GM12801 (cell line): ENCODE data around the gene LYZ.

Experiments
- TF ChIP-seq, protein P1 (sequence below): IDR thresholded peaks from one replicate; pipeline ENCODE4 v1.5.1; 2011; ENCODE audit warnings: control low read depth; ENCODE audit not compliant: insufficient read length; ENCODE audit errors: extremely low read depth

LYZ gene

DNA sequence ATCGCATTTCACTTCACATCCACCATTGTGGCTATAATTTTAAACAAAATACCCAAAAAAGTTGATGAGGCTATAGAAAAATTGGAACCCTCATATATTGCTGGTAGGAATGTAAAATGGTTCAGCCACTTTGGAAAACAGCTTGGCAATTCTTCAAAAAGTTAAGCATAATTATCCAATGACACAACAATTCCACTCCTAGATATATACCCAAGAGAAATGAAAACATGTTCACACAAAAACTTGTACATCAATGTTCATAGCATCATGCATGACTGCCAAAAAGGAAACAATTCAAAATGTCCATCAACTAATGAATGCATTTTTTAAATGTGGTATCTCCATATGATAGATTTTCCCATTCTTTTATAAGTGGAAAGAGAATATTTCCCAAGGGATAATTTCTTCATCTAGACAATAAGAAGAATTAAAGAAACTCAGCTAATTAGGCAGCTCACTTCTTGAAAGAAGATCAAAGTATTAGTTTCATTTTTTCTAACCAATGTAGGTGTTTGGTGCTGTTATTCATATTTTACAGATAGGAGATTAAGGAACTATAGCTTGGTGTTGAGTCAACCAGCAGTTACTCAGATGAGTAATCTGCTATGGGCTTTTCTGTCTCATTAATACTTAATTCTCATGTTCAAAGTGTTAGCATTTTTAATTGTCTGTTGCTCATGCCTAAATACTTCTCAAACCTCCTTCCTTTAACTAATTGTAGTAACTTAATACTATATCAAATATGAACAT lies 44.2 kb downstream of the LYZ start:
- TF ChIP-seq, protein P1, sequence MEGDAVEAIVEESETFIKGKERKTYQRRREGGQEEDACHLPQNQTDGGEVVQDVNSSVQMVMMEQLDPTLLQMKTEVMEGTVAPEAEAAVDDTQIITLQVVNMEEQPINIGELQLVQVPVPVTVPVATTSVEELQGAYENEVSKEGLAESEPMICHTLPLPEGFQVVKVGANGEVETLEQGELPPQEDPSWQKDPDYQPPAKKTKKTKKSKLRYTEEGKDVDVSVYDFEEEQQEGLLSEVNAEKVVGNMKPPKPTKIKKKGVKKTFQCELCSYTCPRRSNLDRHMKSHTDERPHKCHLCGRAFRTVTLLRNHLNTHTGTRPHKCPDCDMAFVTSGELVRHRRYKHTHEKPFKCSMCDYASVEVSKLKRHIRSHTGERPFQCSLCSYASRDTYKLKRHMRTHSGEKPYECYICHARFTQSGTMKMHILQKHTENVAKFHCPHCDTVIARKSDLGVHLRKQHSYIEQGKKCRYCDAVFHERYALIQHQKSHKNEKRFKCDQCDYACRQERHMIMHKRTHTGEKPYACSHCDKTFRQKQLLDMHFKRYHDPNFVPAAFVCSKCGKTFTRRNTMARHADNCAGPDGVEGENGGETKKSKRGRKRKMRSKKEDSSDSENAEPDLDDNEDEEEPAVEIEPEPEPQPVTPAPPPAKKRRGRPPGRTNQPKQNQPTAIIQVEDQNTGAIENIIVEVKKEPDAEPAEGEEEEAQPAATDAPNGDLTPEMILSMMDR: no peak

DNA sequence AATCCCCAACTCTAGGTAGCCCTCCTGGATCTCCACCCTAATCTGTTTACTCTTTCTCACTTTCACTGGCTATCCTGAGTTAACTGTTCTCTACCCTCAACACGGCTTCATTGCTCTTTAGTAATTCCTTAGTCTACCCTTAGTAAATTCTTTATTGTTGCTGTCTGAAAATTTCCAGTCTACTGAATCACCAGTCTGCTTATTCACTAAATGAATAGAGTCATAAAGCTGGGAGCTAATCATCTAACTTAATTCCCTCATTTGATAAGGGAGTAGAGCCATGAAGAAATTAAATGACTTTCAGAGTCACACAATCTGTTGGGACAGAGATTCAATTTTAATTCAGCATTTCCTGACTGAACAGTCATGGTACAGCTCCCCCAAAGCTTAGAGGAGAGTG lies 47.9 kb downstream of the LYZ start:
- TF ChIP-seq, protein P1: no peak

DNA sequence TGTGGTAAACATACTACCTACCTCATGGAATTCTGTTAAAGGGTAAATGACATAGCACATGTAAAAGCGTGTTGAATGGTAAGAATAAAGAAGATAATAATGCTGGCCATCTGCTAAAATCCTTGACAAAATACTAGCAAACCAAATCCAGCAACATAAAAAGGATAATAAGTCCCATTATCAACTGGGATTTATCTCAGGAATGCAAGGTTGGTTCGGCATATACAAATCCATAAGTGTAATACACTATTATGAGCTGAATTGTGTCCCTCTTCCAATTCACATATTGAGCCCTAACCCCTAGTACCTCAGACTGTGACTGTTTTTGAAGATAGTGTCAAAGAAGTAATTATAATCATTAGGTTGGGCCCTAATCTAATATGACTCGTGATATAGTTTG lies 48.8 kb downstream of the LYZ start:
- TF ChIP-seq, protein P1: no peak

DNA sequence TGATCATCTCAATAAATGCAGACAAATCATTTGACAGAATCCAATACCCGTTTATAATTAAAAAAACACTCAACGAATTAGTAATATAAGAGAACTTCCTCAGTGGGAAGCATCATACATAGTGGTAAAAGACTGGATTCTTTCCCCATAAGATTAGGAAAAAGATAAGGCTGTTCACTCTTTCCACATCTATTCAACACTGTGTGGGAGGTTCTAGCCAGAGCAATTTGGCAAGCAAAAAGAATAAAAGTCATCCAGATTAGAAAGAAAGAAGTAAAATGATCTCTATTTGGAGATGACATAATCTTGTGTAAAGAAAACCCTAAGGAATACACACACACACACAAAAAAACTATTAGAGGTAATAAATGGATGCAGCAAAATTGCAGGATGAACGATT lies 49.8 kb downstream of the LYZ start:
- TF ChIP-seq, protein P1: no peak

DNA sequence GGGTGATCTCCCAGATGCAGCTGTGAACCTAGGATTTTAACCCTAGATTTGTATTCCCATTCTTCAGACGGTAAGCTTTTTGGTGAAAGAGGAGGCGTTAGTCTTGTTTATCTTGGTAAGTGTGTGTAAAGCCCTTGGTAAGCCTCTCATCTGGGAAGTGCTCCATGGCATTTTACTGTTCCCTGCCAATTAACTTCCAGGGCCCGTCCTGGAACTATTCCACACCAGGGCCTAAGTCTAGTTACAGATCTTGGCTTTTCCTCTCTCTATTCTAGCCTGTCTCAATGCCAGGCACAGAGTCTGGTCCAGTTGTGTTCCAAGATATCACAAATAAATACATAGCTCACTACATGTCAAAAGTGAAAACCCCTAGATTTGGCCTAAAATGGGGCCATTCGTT lies 53.8 kb downstream of the LYZ start:
- TF ChIP-seq, protein P1: no peak
